HG02798 (cell line): ENCODE results near the gene NFIC.
"Not testable (repeated sequence)": the region's sequence is repeated elsewhere in the genome, so short reads cannot be mapped to it uniquely, and the experiment has no call there.

ENCODE experiments used
- ATAC-seq: cut with Tn5 transposase; IDR thresholded peaks from one replicate; pipeline ENCODE4 v1.9.1; 2021; ENCODE audit warnings: mild to moderate bottlenecking; ENCODE audit not compliant: unreplicated experiment, poor library complexity

NFIC gene

GRCh38 chr19:3444695-3445234, 78.4 kb downstream of the NFIC start:
- ATAC-seq = no peak

GRCh38 chr19:3446657-3447056, 80.3 kb downstream of the NFIC start:
- ATAC-seq = not testable (repeated sequence)

- no peak for ATAC-seq
These were observed 82.4 kb downstream of the NFIC start for GRCh38 chr19:3448616-3449334.

- ATAC-seq = no peak
These were observed 84.5 kb downstream of the NFIC start for GRCh38 chr19:3450796-3451411.

- no peak for ATAC-seq
These were observed 85.1 kb downstream of the NFIC start for GRCh38 chr19:3451451-3451866.

- no peak for ATAC-seq
These were observed 86.0 kb downstream of the NFIC start for GRCh38 chr19:3452171-3452941.

- not testable (repeated sequence) for ATAC-seq
These were observed 86.5 kb downstream of the NFIC start for GRCh38 chr19:3452942-3453214.

- ATAC-seq = no peak
These were observed 87.5 kb downstream of the NFIC start for GRCh38 chr19:3453840-3454239.

- no peak for ATAC-seq
These were observed 88.4 kb downstream of the NFIC start for GRCh38 chr19:3454656-3455392.

- ATAC-seq = no peak
These were observed 89.1 kb downstream of the NFIC start for GRCh38 chr19:3455393-3455955.

- no peak for ATAC-seq
These were observed 89.7 kb downstream of the NFIC start for GRCh38 chr19:3455960-3456601.

GRCh38 chr19:3456925-3457527, 90.6 kb downstream of the NFIC start:
- ATAC-seq = no peak

- no peak for ATAC-seq
These were observed 91.3 kb downstream of the NFIC start for GRCh38 chr19:3457528-3458228.

- no peak for ATAC-seq
These were observed 92.1 kb downstream of the NFIC start for GRCh38 chr19:3458229-3459088.

GRCh38 chr19:3459089-3459881, 92.9 kb downstream of the NFIC start:
- no peak for ATAC-seq

- no peak for ATAC-seq
These were observed 93.7 kb downstream of the NFIC start for GRCh38 chr19:3459965-3460582.
